ENCODE results near the gene PRADC1. TPM values are rescaled to one million over a fixed set of nuclear protein-coding genes. Genes with fewer than 3 reads are reported as not detected.

The PRADC1 gene
- total RNA-seq, 1 donor from 2014 or later: 77.0 TPM

- Histone ChIP-seq H3K36me3 (peaks cover 89 to 94% of the 10 kb centered on the region in 2 donors), H3K4me1 (no peaks in the 10 kb centered on the region), H3K4me3 (no peak overlapping the region), H3K27ac (no peak overlapping the region), H3K27me3 (no peaks in the 10 kb centered on the region), H3K9me3 (no peaks in the 10 kb centered on the region)
- no peak for TF ChIP-seq CTCF (IDR thresholded peaks at IDR 0.05)
- intact Hi-C loops (cut with DNase I): no loop called here
- no peak for DNase-seq (ENCODE audit: low spot score in 2 of 2)
Measured at GRCh38 chr2:73246850-73247249, 13.8 kb upstream of the PRADC1 start.

GRCh38 chr2:73244580-73244979 is 11.5 kb upstream of the PRADC1 start:
- H3K36me3 ChIP-seq: peaks cover 76 to 94% of the 10 kb centered on the region in 2 donors
- intact Hi-C loops (cut with DNase I): no loop called here
- no peaks in the 10 kb centered on the region for H3K9me3 ChIP-seq
- TF ChIP-seq CTCF (IDR thresholded peaks at IDR 0.05): no peak
- no peak overlapping the region for H3K27ac ChIP-seq
- H3K27me3 ChIP-seq: no peaks in the 10 kb centered on the region
- DNase-seq (ENCODE audit: low spot score in 2 of 2): no peak
- H3K4me1 ChIP-seq: no peaks in the 10 kb centered on the region
- no peak overlapping the region for H3K4me3 ChIP-seq

- no peaks in the 10 kb centered on the region for H3K27me3 ChIP-seq
- H3K27ac ChIP-seq: no peak overlapping the region
- no peaks in the 10 kb centered on the region for H3K4me1 ChIP-seq
- no peak for DNase-seq (ENCODE audit: low spot score in 2 of 2)
- no peak overlapping the region for H3K4me3 ChIP-seq
- H3K36me3 ChIP-seq: peaks cover 74 to 94% of the 10 kb centered on the region in 2 donors
- no peaks in the 10 kb centered on the region for H3K9me3 ChIP-seq
- no peak for TF ChIP-seq CTCF (IDR thresholded peaks at IDR 0.05)
- intact Hi-C loops (cut with DNase I): no loop called here
Measured at GRCh38 chr2:73243884-73244570, 11.0 kb upstream of the PRADC1 start.

GRCh38 chr2:73239776-73240175 is 6.7 kb upstream of the PRADC1 start:
- Histone ChIP-seq H3K9me3 (no peaks in the 10 kb centered on the region), H3K4me3 (no peak overlapping the region), H3K4me1 (peaks cover 0 to 2% of the 10 kb centered on the region in 2 donors), H3K36me3 (peaks cover 32 to 51% of the 10 kb centered on the region in 2 donors), H3K27me3 (no peaks in the 10 kb centered on the region), H3K27ac (no peak overlapping the region)
- DNase-seq (ENCODE audit: low spot score in 2 of 2): no peak
- intact Hi-C loops (cut with DNase I): loop anchor here (10.0 kb wide), 1 partner anchor 685 kb away; the partner anchor contains the start of gene DGUOK
- TF ChIP-seq CTCF (IDR thresholded peaks at IDR 0.05): no peak

GRCh38 chr2:73238976-73239375 is 5.9 kb upstream of the PRADC1 start:
- no peak for DNase-seq (ENCODE audit: low spot score in 2 of 2)
- intact Hi-C loops (cut with DNase I): loop anchor here (10.0 kb wide), 1 partner anchor 686 kb away; the partner anchor contains the start of gene DGUOK

More at GRCh38 chr2:73238976-73239375, 5.9 kb upstream of the PRADC1 start:
- Histone ChIP-seq H3K27ac (no peak overlapping the region), H3K36me3 (peaks cover 24 to 43% of the 10 kb centered on the region in 2 donors), H3K4me3 (no peak overlapping the region), H3K9me3 (no peaks in the 10 kb centered on the region), H3K4me1 (peaks cover 0 to 2% of the 10 kb centered on the region in 2 donors), H3K27me3 (no peaks in the 10 kb centered on the region)
- TF ChIP-seq CTCF (IDR thresholded peaks at IDR 0.05): no peak
